Calu3 (cell line): ENCODE measurements around the gene SEC14L2. TPM values are rescaled to one million over a fixed set of nuclear protein-coding genes. Genes with fewer than 3 reads are reported as not detected.

Source experiments
- BruUV-seq: library from RNA; stranded (reverse); fragments of 400-500 nt; replicated peaks from 2 replicates; lab custom pipeline; 2021; lab: Mats Ljungman, UMichigan
- CTCF ChIA-PET: fragments of 300-600 bp; sonication (Branson Sonifier 250); formaldehyde crosslinking; loops from one replicate; lab custom pipeline; 2022; ENCODE audit warnings: antibody characterized with exemption; lab: Charles Lee
- DNase-seq: peaks from one replicate; pipeline ENCODE4 v3.0.0; 2022
- H3K27ac Mint-ChIP-seq: one replicate; pipeline ENCODE4 v1.8.0; 2022; ENCODE audit warnings: mixed read lengths; ENCODE audit not compliant: unreplicated experiment
- H3K27me3 Mint-ChIP-seq: one replicate; pipeline ENCODE4 v1.8.0; 2022; ENCODE audit warnings: mixed read lengths; ENCODE audit not compliant: unreplicated experiment
- H3K36me3 Mint-ChIP-seq: one replicate; pipeline ENCODE4 v1.8.0; 2022; ENCODE audit warnings: mild to moderate bottlenecking, moderate library complexity, mixed read lengths; ENCODE audit not compliant: insufficient read depth, unreplicated experiment
- H3K4me1 Mint-ChIP-seq: one replicate; pipeline ENCODE4 v1.8.0; 2022; ENCODE audit warnings: mild to moderate bottlenecking, low read depth, mixed read lengths; ENCODE audit not compliant: unreplicated experiment
- H3K4me3 Mint-ChIP-seq: one replicate; pipeline ENCODE4 v1.8.0; 2022; ENCODE audit warnings: mild to moderate bottlenecking, low read depth, moderate library complexity, mixed read lengths; ENCODE audit not compliant: unreplicated experiment
- H3K9me3 Mint-ChIP-seq: one replicate; pipeline ENCODE4 v1.8.0; 2022; ENCODE audit warnings: low read depth, mixed read lengths; ENCODE audit not compliant: unreplicated experiment
- intact Hi-C: fragments of 100-400 bp; cut with micrococcal nuclease; formaldehyde crosslinking; loops from one replicate; pipeline ENCODE4 v1.10.0; 2022; ENCODE audit not compliant: unreplicated experiment
- total RNA-seq: library from RNA; stranded (reverse); gene quantifications from 2 replicates; pipeline ENCODE4 v1.2.3, GENCODE V29; 2022
- TF ChIP-seq, protein P1 (sequence below): fragments of 200-600 bp; IDR thresholded peaks from one replicate; pipeline ENCODE4 v1.8.0; 2022; ENCODE audit warnings: antibody characterized with exemption; ENCODE audit not compliant: unreplicated experiment

SEC14L2 gene
- total RNA-seq, 1 experiment from 2014 or later: 39.1 TPM

DNA sequence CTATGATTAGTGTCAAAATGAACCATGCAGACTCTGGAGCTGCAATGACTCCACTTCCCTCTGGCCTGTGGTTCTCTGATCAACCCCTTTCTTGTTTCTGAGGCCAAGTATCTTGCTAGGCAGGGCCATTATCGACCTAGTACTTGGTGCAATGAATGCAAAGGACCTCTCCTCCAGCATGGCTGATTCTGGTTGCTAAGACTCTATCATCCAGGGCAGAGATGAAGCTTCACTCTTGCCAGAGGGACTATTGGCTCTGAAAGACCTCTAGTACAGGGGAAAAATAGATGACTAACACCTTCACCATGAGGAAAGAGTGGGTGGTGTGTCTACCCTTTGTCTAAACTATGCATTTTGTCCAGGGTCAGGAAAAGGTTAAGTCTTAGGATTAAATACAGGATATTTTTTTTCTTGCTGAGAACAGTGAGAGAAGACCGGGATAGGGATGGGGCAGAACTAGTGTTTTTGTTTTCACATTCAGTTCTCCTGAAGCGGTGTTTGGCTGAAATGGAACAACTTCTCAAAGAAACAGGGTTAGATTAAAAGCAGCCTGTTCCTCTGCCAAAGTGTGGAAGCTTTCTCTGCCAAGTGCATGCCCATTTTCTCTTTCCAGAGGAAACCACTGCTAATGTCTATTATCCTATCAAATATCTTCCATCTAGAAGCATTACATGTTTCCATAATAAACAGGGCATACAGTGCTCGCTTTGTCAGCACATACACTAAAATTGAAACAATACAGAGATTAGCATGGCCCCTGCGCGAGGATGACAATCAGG is 23.7 kb downstream of the SEC14L2 start:
- CTCF ChIA-PET: interaction anchor here (1.0 to 1.2 kb wide), 2 partner anchors 10 to 24 kb away, joined by 4 to 7 read pairs; partner anchors contain the start of gene SEC14L2
- H3K4me1 Mint-ChIP-seq: peaks cover 56% of the 10 kb centered on the region
- H3K36me3 Mint-ChIP-seq: peaks cover 76% of the 10 kb centered on the region
- no TSS peak for BruUV-seq
- TF ChIP-seq, protein P1, sequence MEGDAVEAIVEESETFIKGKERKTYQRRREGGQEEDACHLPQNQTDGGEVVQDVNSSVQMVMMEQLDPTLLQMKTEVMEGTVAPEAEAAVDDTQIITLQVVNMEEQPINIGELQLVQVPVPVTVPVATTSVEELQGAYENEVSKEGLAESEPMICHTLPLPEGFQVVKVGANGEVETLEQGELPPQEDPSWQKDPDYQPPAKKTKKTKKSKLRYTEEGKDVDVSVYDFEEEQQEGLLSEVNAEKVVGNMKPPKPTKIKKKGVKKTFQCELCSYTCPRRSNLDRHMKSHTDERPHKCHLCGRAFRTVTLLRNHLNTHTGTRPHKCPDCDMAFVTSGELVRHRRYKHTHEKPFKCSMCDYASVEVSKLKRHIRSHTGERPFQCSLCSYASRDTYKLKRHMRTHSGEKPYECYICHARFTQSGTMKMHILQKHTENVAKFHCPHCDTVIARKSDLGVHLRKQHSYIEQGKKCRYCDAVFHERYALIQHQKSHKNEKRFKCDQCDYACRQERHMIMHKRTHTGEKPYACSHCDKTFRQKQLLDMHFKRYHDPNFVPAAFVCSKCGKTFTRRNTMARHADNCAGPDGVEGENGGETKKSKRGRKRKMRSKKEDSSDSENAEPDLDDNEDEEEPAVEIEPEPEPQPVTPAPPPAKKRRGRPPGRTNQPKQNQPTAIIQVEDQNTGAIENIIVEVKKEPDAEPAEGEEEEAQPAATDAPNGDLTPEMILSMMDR: no peak
- DNase-seq: peak; percentile 54
- H3K9me3 Mint-ChIP-seq: no peaks in the 10 kb centered on the region
- H3K27me3 Mint-ChIP-seq: no peaks in the 10 kb centered on the region
- H3K27ac Mint-ChIP-seq: peak overlapping the region; percentile 87
- H3K4me3 Mint-ChIP-seq: peak overlapping the region; percentile 65
- intact Hi-C loops: no loop called here

- Mint-ChIP-seq H3K27ac (peak overlapping the region; percentile 87), H3K4me3 (peak overlapping the region; percentile 95), H3K27me3 (no peaks in the 10 kb centered on the region), H3K9me3 (no peaks in the 10 kb centered on the region), H3K4me1 (peaks cover 49% of the 10 kb centered on the region), H3K36me3 (peaks cover 83% of the 10 kb centered on the region)
- no TSS peak for BruUV-seq
- CTCF ChIA-PET: interaction anchor here (0.9 to 2.7 kb wide), 4 partner anchors 17 to 134 kb away, joined by 4 to 12 read pairs (median 4); partner anchors contain the start of genes RNF215 and SEC14L2
- TF ChIP-seq, protein P1: no peak
- DNase-seq: peak; percentile 8
- intact Hi-C loops: loop anchor here (2.0 kb wide), 1 partner anchor 25 kb away; the partner anchor contains the start of gene SEC14L2
Observed at GRCh38 chr22:30421695-30422480, 25.1 kb downstream of the SEC14L2 start.

DNA sequence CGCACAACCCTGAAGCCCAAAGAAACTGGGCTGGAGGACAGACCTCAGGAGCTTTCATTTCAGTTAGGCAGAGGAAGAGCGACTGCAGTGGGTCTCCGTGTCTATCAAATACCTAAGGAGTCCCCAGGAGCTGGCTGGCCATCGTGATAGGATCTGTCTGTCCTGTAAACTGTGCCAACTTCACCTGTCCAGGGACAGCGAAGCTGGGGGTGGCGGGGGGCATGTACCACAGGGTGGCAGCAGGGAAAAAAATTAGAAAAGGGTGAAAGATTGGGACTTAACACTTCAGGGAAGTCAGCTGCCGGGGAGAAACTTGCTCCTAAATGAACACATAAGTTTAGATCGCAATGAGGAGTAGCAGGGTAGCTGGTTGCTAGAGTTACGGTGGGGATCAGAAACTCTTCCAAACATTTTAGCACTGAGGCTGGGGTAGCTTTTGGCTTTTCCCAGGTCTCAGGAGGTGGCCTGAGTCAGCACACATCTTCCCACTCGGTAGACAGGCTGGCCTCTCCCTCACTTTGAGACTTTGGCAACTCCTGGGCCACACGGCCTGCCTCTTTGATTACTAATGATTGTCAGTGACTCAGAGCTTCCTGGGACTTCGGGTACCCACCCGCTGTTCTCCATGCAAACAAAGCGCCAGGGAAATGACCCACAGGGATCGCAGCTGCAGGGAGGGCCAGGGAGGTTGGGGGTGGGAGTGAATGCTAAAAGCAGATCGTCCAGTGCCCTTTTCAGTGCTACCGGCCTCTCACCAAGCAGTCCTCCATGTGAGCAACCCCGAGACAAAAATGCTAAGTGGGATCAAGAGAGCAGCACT is 25.9 kb downstream of the SEC14L2 start:
- CTCF ChIA-PET: interaction anchor here (0.6 to 2.7 kb wide), 4 partner anchors 18 to 167 kb away, joined by 4 to 12 read pairs (median 5); partner anchors contain the start of gene SEC14L2
- peaks cover 86% of the 10 kb centered on the region for H3K36me3 Mint-ChIP-seq
- no peaks in the 10 kb centered on the region for H3K27me3 Mint-ChIP-seq
- BruUV-seq: no TSS peak
- H3K9me3 Mint-ChIP-seq: no peaks in the 10 kb centered on the region
- intact Hi-C loops: loop anchor here (2.0 kb wide), 1 partner anchor 26 kb away; the partner anchor contains the start of gene SEC14L2
- H3K4me1 Mint-ChIP-seq: peaks cover 50% of the 10 kb centered on the region
- peak overlapping the region; percentile 95 for H3K4me3 Mint-ChIP-seq
- DNase-seq: peak; percentile 78
- peak overlapping the region; percentile 87 for H3K27ac Mint-ChIP-seq
- TF ChIP-seq, protein P1: no peak
